GM23248 (cell line): Measurements from ENCODE around the gene PSMD5. TPM values are rescaled to one million over a fixed set of nuclear protein-coding genes. Genes with fewer than 3 reads are reported as not detected.
A peak's percentile ranks its signal among the peaks of the same experiment; 100 is the strongest.

Experiments used
- DNase-seq: peaks from one replicate; pipeline ENCODE4 v3.0.0-alpha.2; 2015
- H2AFZ ChIP-seq: fragments of 200-600 bp; sonication (generic); 2 replicates; pipeline ENCODE4 v1.6.1; 2016; ENCODE audit warnings: antibody characterized with exemption
- H3F3A ChIP-seq: fragments of 200-600 bp; sonication (generic); 2 replicates; pipeline ENCODE4 v1.6.1; 2016; ENCODE audit warnings: mild to moderate bottlenecking, antibody characterized with exemption, mixed run types; ENCODE audit not compliant: insufficient read depth
- H3K27ac ChIP-seq: fragments of 200-600 bp; sonication (generic); 2 replicates; pipeline ENCODE4 v1.5.1; 2016; ENCODE audit warnings: mild to moderate bottlenecking
- H3K27me3 ChIP-seq: fragments of 200-600 bp; sonication (generic); replicated peaks from 2 replicates; pipeline ENCODE4 v1.6.1; 2016; ENCODE audit warnings: mild to moderate bottlenecking; ENCODE audit not compliant: insufficient read depth
- H3K36me3 ChIP-seq: fragments of 200-600 bp; sonication (generic); 2 replicates; pipeline ENCODE4 v1.6.1; 2016; ENCODE audit warnings: low read depth, mild to moderate bottlenecking
- H3K4me1 ChIP-seq: fragments of 200-600 bp; sonication (generic); 2 replicates; pipeline ENCODE4 v1.6.1; 2016; ENCODE audit warnings: mild to moderate bottlenecking; ENCODE audit not compliant: insufficient read depth
- H3K4me2 ChIP-seq: fragments of 200-600 bp; sonication (generic); one replicate; pipeline ENCODE4 v1.6.1; 2016; ENCODE audit warnings: mild to moderate bottlenecking; ENCODE audit not compliant: unreplicated experiment
- H3K4me3 ChIP-seq: fragments of 200-600 bp; sonication (generic); 2 replicates; pipeline ENCODE4 v1.5.1; 2016; ENCODE audit warnings: mild to moderate bottlenecking
- H3K79me2 ChIP-seq: fragments of 200-600 bp; sonication (generic); 2 replicates; pipeline ENCODE4 v1.6.1; 2016; ENCODE audit warnings: mild to moderate bottlenecking; ENCODE audit not compliant: insufficient read depth
- H3K9ac ChIP-seq: fragments of 200-600 bp; sonication (generic); 2 replicates; pipeline ENCODE4 v1.6.1; 2016; ENCODE audit warnings: mild to moderate bottlenecking
- H3K9me2 ChIP-seq: fragments of 200-600 bp; sonication (generic); 2 replicates; pipeline ENCODE4 v1.6.1; 2016; ENCODE audit warnings: mixed run types, mild to moderate bottlenecking, moderate library complexity; ENCODE audit not compliant: insufficient read depth
- H3K9me3 ChIP-seq: fragments of 200-600 bp; sonication (generic); one replicate; pipeline ENCODE4 v1.6.1; 2017; ENCODE audit warnings: low read depth
- H4K20me1 ChIP-seq: fragments of 200-600 bp; sonication (generic); 2 replicates; pipeline ENCODE4 v1.6.0; 2016; ENCODE audit not compliant: insufficient read depth
- EZH2 ChIP-seq: fragments of 200-600 bp; sonication (generic); IDR thresholded peaks from 2 replicates; pipeline ENCODE4 v1.6.1; 2018; ENCODE audit warnings: antibody characterized with exemption, mild to moderate bottlenecking; ENCODE audit not compliant: insufficient read depth, poor library complexity, severe bottlenecking
- EZH2phosphoT487 ChIP-seq: fragments of 200-600 bp; sonication (generic); IDR thresholded peaks from 2 replicates; pipeline ENCODE4 v1.6.1; 2018; ENCODE audit warnings: antibody characterized with exemption, moderate library complexity, mild to moderate bottlenecking, low read depth; ENCODE audit not compliant: insufficient read depth
- WGBS, 2 experiments: methylation state at CpG; one replicate each; pipeline ENCODE4 v1.1.6; 2015 to 2017; ENCODE audit warnings: low lambda C conversion rate in 2 of 2, low coverage in 1 of 2; ENCODE audit errors: missing lambda C conversion rate in 2 of 2; 5-methylcytosine and 5-hydroxymethylcytosine counted together
- in situ Hi-C: fragments of 300-500 bp; cut with MboI; formaldehyde crosslinking; loops from 2 replicates; pipeline ENCODE4 v1.15.0; 2020
- polyA plus RNA-seq: library from polyadenylated mRNA; unstranded; fragments of >200 nt; fragmentation: Nextera tagmentation; extraction: Ambion mirVana; gene quantifications from 2 replicates; pipeline ENCODE4 v1.2.1, GENCODE V29; 2016
- total RNA-seq: library from RNA; depleted of rRNA; stranded (reverse); fragments of >200 nt; shearing (Covaris generic); gene quantifications from 2 replicates; pipeline ENCODE4 v1.2.3, GENCODE V29; 2014; rRNA removed

The PSMD5 gene
- total RNA-seq (34.7 and 37.2 TPM in 2 replicates), polyA plus RNA-seq (43.1 and 43.3 TPM in 2 replicates)

GRCh38 chr9:120842685-120843485 lies at the start of gene PSMD5:
PSMD5 (minus strand) TSS chr9:120842922; CDS start chr9:120842909, 13 bp downstream.
- peak within 1 kb of the TSS; percentile 91 for H3K27ac ChIP-seq
- H3K27me3 ChIP-seq, result no peaks in the 10 kb centered on the region
- peaks cover 21% of the 10 kb centered on the region for H3K4me1 ChIP-seq

GRCh38 chr9:120891884-120892747 lies 49.4 kb upstream of the PSMD5 start:
- Histone ChIP-seq H3K4me2 (no peak overlapping the region), H3F3A (peaks cover 14% of the 10 kb centered on the region; the same call in 1 of the 2 replicates)

More at GRCh38 chr9:120842685-120843485, at the start of gene PSMD5:
- in situ Hi-C loops, result no loop called here
- WGBS, 2 experiments, result 1 to 2% methylated on average over 62 of the region's 62 CpGs
- H3K4me3 ChIP-seq, result peak within 1 kb of the TSS; percentile 93
- DNase-seq, result peak; percentile 100
- H3F3A ChIP-seq, result peaks cover 30% of the 10 kb centered on the region
- H3K36me3 ChIP-seq, result no peaks in the 10 kb centered on the region
- TF ChIP-seq EZH2phosphoT487 (no peak), EZH2 (no peak)
- peak within 1 kb of the TSS; percentile 98 for H3K9ac ChIP-seq
- H3K9me2 ChIP-seq, result no peaks in the 10 kb centered on the region
- no peaks in the 10 kb centered on the region for H3K9me3 ChIP-seq
- H2AFZ ChIP-seq, result peak within 1 kb of the TSS; percentile 98
- H3K79me2 ChIP-seq, result peaks cover 63% of the 10 kb centered on the region
- H3K4me2 ChIP-seq, result peak within 1 kb of the TSS; percentile 89
- no peaks in the 10 kb centered on the region for H4K20me1 ChIP-seq

GRCh38 chr9:120891245-120891883 lies 48.6 kb upstream of the PSMD5 start:
- DNase-seq, result no peak
- in situ Hi-C loops, result no loop called here

More at GRCh38 chr9:120891884-120892747, 49.4 kb upstream of the PSMD5 start:
- Histone ChIP-seq H3K27me3 (0 out of 2 replicates have a peak, but pooled peaks cover 12% of the 10 kb centered on the region), H3K9me3 (no peaks in the 10 kb centered on the region), H3K9me2 (no peaks in the 10 kb centered on the region), H3K79me2 (no peaks in the 10 kb centered on the region), H4K20me1 (no peaks in the 10 kb centered on the region), H3K4me1 (no peaks in the 10 kb centered on the region), H3K9ac (no peak overlapping the region), H2AFZ (no peak overlapping the region), H3K27ac (no peak overlapping the region), H3K36me3 (no peaks in the 10 kb centered on the region), H3K4me3 (no peak overlapping the region)
- no peak for DNase-seq
- 82 to 84% methylated on average over 15 of the region's 15 CpGs for WGBS, 2 experiments
- TF ChIP-seq EZH2phosphoT487 (no peak), EZH2 (no peak)
- in situ Hi-C loops, result no loop called here

More at GRCh38 chr9:120891245-120891883, 48.6 kb upstream of the PSMD5 start:
- no peaks in the 10 kb centered on the region for H3K79me2 ChIP-seq
- no peaks in the 10 kb centered on the region; the same call in 1 of the 2 replicates for H3K4me1 ChIP-seq
- no peak overlapping the region for H3K4me3 ChIP-seq
- H3K9me3 ChIP-seq, result no peaks in the 10 kb centered on the region
- no peak overlapping the region for H3K27ac ChIP-seq
- H3F3A ChIP-seq, result peaks cover 21% of the 10 kb centered on the region
- H3K4me2 ChIP-seq, result no peak overlapping the region
- H3K9me2 ChIP-seq, result no peaks in the 10 kb centered on the region
- no peak overlapping the region for H2AFZ ChIP-seq
- TF ChIP-seq EZH2 (no peak), EZH2phosphoT487 (no peak)
- H4K20me1 ChIP-seq, result no peaks in the 10 kb centered on the region
- no peak overlapping the region for H3K9ac ChIP-seq
- WGBS, 2 experiments, result 84% methylated on average over 10 of the region's 10 CpGs
- no peaks in the 10 kb centered on the region for H3K36me3 ChIP-seq
- H3K27me3 ChIP-seq, result 0 out of 2 replicates have a peak, but pooled peaks cover 12% of the 10 kb centered on the region
